HUES48 (cell line): ENCODE data around the gene SNF8.
A peak's percentile ranks its signal among the peaks of the same experiment; 100 is the strongest.

Source experiments
- H3K27ac ChIP-seq: one replicate; pipeline ENCODE4 v1.7.0; 2013; ENCODE audit warnings: low read depth, low read length, inconsistent platforms
- H3K27me3 ChIP-seq: 2 replicates; pipeline ENCODE4 v1.6.1; 2013; ENCODE audit warnings: mild to moderate bottlenecking, low read length; ENCODE audit not compliant: control insufficient read depth, insufficient read depth
- H3K36me3 ChIP-seq: 2 replicates; pipeline ENCODE4 v1.6.1; 2013; ENCODE audit warnings: low read length; ENCODE audit not compliant: control insufficient read depth, insufficient read depth
- H3K4me1 ChIP-seq: 2 replicates; pipeline ENCODE4 v1.6.1; 2013; ENCODE audit warnings: mild to moderate bottlenecking, low read length; ENCODE audit not compliant: control insufficient read depth, insufficient read depth
- H3K4me3 ChIP-seq: 2 replicates; pipeline ENCODE4 v1.5.1; 2013; ENCODE audit warnings: mild to moderate bottlenecking, low read depth, low read length
- H3K9ac ChIP-seq: 2 replicates; pipeline ENCODE4 v1.6.1; 2013; ENCODE audit warnings: mild to moderate bottlenecking, low read depth, low read length, moderate library complexity
- H3K9me3 ChIP-seq: 2 replicates; pipeline ENCODE4 v1.6.1; 2013; ENCODE audit warnings: low read length; ENCODE audit not compliant: control insufficient read depth, insufficient read depth

SNF8 gene

GRCh38 chr17:48908047-48908843 lies 36.4 kb downstream of the SNF8 start, which contains the start of gene UBE2Z:
Gene UBE2Z, plus strand, starts transcription at chr17:48908407. Its CDS starts 97 bp downstream, at chr17:48908504.
- H3K4me3 ChIP-seq = peak within 1 kb of the TSS; percentile 76
- H3K9ac ChIP-seq = peak within 1 kb of the TSS; percentile 86
- no peaks in the 10 kb centered on the region for H3K9me3 ChIP-seq
- peak within 1 kb of the TSS; percentile 94 for H3K27ac ChIP-seq
- H3K36me3 ChIP-seq = peaks cover 35% of the 10 kb centered on the region
- H3K27me3 ChIP-seq = no peaks in the 10 kb centered on the region
- peaks cover 13% of the 10 kb centered on the region for H3K4me1 ChIP-seq

- Histone ChIP-seq H3K27me3 (no peaks in the 10 kb centered on the region), H3K9ac (peak overlapping the region; percentile 86), H3K9me3 (no peaks in the 10 kb centered on the region), H3K4me3 (peak overlapping the region; percentile 76), H3K4me1 (peaks cover 13% of the 10 kb centered on the region), H3K27ac (peak overlapping the region; percentile 94), H3K36me3 (peaks cover 30% of the 10 kb centered on the region)
Observed at GRCh38 chr17:48907713-48908046, 37.0 kb downstream of the SNF8 start.

GRCh38 chr17:48905987-48906515 lies 38.6 kb downstream of the SNF8 start:
- no peaks in the 10 kb centered on the region for H3K9me3 ChIP-seq
- H3K4me3 ChIP-seq = no peak overlapping the region
- H3K9ac ChIP-seq = no peak overlapping the region
- H3K36me3 ChIP-seq = peaks cover 13% of the 10 kb centered on the region
- H3K27ac ChIP-seq = no peak overlapping the region
- no peaks in the 10 kb centered on the region for H3K27me3 ChIP-seq
- H3K4me1 ChIP-seq = peaks cover 13% of the 10 kb centered on the region

GRCh38 chr17:48904428-48904827 lies 40.2 kb downstream of the SNF8 start:
- H3K27ac ChIP-seq = no peak overlapping the region
- H3K36me3 ChIP-seq = no peaks in the 10 kb centered on the region
- H3K9me3 ChIP-seq = no peaks in the 10 kb centered on the region
- no peak overlapping the region for H3K9ac ChIP-seq
- no peak overlapping the region for H3K4me3 ChIP-seq
- no peaks in the 10 kb centered on the region for H3K27me3 ChIP-seq
- H3K4me1 ChIP-seq = no peaks in the 10 kb centered on the region

GRCh38 chr17:48903401-48903800 lies 41.2 kb downstream of the SNF8 start:
- Histone ChIP-seq H3K36me3 (0 out of 2 replicates have a peak, but pooled peaks cover under 1% of the 10 kb centered on the region), H3K4me3 (no peak overlapping the region), H3K4me1 (no peaks in the 10 kb centered on the region), H3K9me3 (no peaks in the 10 kb centered on the region), H3K9ac (no peak overlapping the region), H3K27me3 (no peaks in the 10 kb centered on the region), H3K27ac (no peak overlapping the region)

- Histone ChIP-seq H3K27ac (no peak overlapping the region), H3K4me1 (no peaks in the 10 kb centered on the region)
Observed at GRCh38 chr17:48901241-48901640, 43.4 kb downstream of the SNF8 start.

GRCh38 chr17:48894886-48895285 lies 49.8 kb downstream of the SNF8 start:
- H3K27me3 ChIP-seq = no peaks in the 10 kb centered on the region
- H3K36me3 ChIP-seq = peaks cover 39% of the 10 kb centered on the region
- H3K27ac ChIP-seq = no peak overlapping the region
- no peak overlapping the region for H3K4me3 ChIP-seq
- no peaks in the 10 kb centered on the region for H3K4me1 ChIP-seq
- H3K9me3 ChIP-seq = no peaks in the 10 kb centered on the region
- H3K9ac ChIP-seq = no peak overlapping the region

More at GRCh38 chr17:48901241-48901640, 43.4 kb downstream of the SNF8 start:
- H3K4me3 ChIP-seq = no peak overlapping the region
- H3K9me3 ChIP-seq = no peaks in the 10 kb centered on the region
- no peaks in the 10 kb centered on the region for H3K27me3 ChIP-seq
- no peak overlapping the region for H3K9ac ChIP-seq
- H3K36me3 ChIP-seq = peaks cover 19% of the 10 kb centered on the region

GRCh38 chr17:48893646-48894508 lies 50.8 kb downstream of the SNF8 start:
- H3K27ac ChIP-seq = no peak overlapping the region
- no peaks in the 10 kb centered on the region for H3K9me3 ChIP-seq
- H3K27me3 ChIP-seq = no peaks in the 10 kb centered on the region
- peak overlapping the region; percentile 92 for H3K4me3 ChIP-seq
- H3K4me1 ChIP-seq = no peaks in the 10 kb centered on the region
- H3K9ac ChIP-seq = peak overlapping the region; percentile 65
- peaks cover 39% of the 10 kb centered on the region for H3K36me3 ChIP-seq

- Histone ChIP-seq H3K4me1 (no peaks in the 10 kb centered on the region), H3K27ac (peak overlapping the region; percentile 80), H3K9me3 (no peaks in the 10 kb centered on the region), H3K9ac (peak overlapping the region; percentile 65), H3K4me3 (peak overlapping the region; percentile 92), H3K36me3 (peaks cover 35% of the 10 kb centered on the region), H3K27me3 (no peaks in the 10 kb centered on the region)
Observed at GRCh38 chr17:48892940-48893645, 51.5 kb downstream of the SNF8 start.

GRCh38 chr17:48890086-48890485 lies 54.6 kb downstream of the SNF8 start:
- H3K4me1 ChIP-seq = no peaks in the 10 kb centered on the region
- H3K9ac ChIP-seq = no peak overlapping the region
- peaks cover 8% of the 10 kb centered on the region for H3K36me3 ChIP-seq
- H3K9me3 ChIP-seq = no peaks in the 10 kb centered on the region
- H3K27ac ChIP-seq = no peak overlapping the region
- H3K4me3 ChIP-seq = no peak overlapping the region
- no peaks in the 10 kb centered on the region for H3K27me3 ChIP-seq
